ENCODE data around the gene ERFE.

DNA sequence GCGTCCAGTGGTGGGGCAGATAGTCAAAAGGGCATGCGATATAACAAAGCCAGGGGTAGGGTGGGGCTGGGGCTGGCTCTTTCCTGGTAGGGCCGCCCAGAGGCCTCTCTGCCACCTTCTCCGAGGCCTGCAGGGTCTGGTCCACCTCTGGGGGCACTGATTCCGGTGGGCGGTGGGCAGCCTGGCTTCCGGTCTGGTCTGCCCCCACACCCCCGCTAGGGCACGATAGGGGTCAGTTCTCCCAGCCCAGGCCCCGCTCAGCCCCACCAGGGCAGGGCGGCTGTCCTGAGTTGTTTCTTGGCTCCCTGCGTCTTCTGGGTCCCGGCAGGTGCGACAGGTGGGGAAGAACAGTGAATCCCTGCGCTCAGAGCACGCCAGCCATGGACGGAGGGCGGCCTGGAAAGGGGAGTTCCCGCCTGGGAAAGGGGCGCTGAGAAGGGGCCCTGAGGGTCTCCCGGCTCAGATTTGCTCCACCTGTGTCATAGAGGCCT, 707 bp upstream of the ERFE start:
- TF ChIP-seq CTCF (IDR thresholded peaks at IDR 0.05; ENCODE audit: low read depth, low read length), result no peak
- TF ChIP-seq EZH2phosphoT487 (IDR thresholded peaks at IDR 0.05; ENCODE audit: low read depth), result no peak

All from OCI-LY3 (cell line).